Esophagus muscularis mucosa (tissue), 4 donors: ENCODE results near the gene IL6.

Source experiments
- CTCF ChIP-seq, 3 experiments: fragments of 200-600 bp in 2 of 3; fragments of 450-650 bp in 1 of 3; sonication (generic) in 2 of 3; IDR thresholded peaks; one replicate each; pipeline ENCODE4 v1.5.1; 2017 to 2019; ENCODE audit warnings: antibody characterized with exemption in 3 of 3, mild to moderate bottlenecking in 2 of 3, moderate library complexity in 1 of 3
- EP300 ChIP-seq: sonication (generic); formaldehyde crosslinking; IDR thresholded peaks from one replicate; pipeline ENCODE4 v1.6.1; 2017; ENCODE audit warnings: antibody characterized with exemption
- POLR2A ChIP-seq: fragments of 450-650 bp; IDR thresholded peaks from one replicate; pipeline ENCODE4 v1.6.1; 2017; ENCODE audit warnings: antibody characterized with exemption, moderate library complexity, mild to moderate bottlenecking, low read depth
- POLR2AphosphoS5 ChIP-seq, 2 donors: sonication (generic); formaldehyde crosslinking; IDR thresholded peaks; one replicate each; pipeline ENCODE4 v1.6.1; 2017; ENCODE audit warnings: antibody characterized with exemption in 2 of 2

- TF ChIP-seq CTCF (IDR thresholded peaks at IDR 0.05) = no peak
- TF ChIP-seq POLR2A = no peak
- TF ChIP-seq EP300 = no peak
- TF ChIP-seq POLR2AphosphoS5 (IDR thresholded peaks at IDR 0.05) = no peak
Measured at GRCh38 chr7:22712999-22713398, 14.0 kb upstream of the IL6 start.
